HG03442 (cell line): Measurements from ENCODE around the gene BBOX1.
"Not testable (repeated sequence)": the region's sequence is repeated elsewhere in the genome, so short reads cannot be mapped to it uniquely, and the experiment has no call there.

Experiments
- ATAC-seq: cut with Tn5 transposase; IDR thresholded peaks from one replicate; pipeline ENCODE4 v1.9.1; 2021; ENCODE audit warnings: mild to moderate bottlenecking, moderate library complexity; ENCODE audit not compliant: unreplicated experiment

Gene BBOX1

GRCh38 chr11:27083782-27084181, 43.2 kb downstream of the BBOX1 start:
- ATAC-seq, result no peak

DNA sequence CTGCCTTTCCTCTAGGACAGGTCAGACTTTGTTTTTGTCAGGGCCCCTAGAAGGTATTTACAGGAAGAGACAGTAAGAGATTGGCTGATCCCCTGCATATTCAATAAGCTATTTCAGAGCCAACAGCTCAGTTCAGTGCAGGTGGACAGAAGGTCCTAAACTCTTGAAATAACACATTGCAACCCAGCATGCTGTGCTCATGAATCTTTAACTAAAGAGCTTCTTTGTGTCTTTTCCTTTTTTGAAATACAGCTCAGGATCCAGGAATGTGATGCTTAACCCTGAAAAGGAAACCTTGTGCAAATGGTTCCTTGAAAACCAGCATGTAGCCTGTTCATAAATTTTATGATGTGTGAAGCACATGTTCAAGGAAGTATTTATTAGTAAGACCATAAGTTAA, 43.9 kb downstream of the BBOX1 start:
- ATAC-seq, result no peak

GRCh38 chr11:27085111-27085510, 44.5 kb downstream of the BBOX1 start:
- no peak for ATAC-seq

- ATAC-seq, result no peak
Observed at GRCh38 chr11:27085605-27086004, 45.0 kb downstream of the BBOX1 start.

GRCh38 chr11:27087432-27087831, 46.8 kb downstream of the BBOX1 start:
- no peak for ATAC-seq

DNA sequence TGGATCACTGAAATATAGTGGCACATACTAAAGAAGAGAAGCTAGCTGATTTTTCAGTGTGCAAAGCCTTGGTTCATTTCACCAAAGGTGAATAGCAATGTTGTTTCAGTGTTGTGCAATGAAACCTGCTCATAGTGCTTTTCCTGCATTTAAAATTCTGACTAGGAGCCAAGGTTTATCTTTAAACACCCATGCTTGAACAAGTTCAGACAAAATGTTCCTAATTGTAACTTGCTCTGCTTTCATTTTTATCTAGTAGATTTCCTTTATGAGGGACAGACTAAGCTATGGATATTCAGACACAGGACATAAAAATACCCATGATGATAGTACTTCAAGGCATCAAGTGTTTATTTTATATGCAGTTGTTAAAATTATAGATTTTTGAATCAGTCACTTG, 47.7 kb downstream of the BBOX1 start:
- no peak for ATAC-seq

DNA sequence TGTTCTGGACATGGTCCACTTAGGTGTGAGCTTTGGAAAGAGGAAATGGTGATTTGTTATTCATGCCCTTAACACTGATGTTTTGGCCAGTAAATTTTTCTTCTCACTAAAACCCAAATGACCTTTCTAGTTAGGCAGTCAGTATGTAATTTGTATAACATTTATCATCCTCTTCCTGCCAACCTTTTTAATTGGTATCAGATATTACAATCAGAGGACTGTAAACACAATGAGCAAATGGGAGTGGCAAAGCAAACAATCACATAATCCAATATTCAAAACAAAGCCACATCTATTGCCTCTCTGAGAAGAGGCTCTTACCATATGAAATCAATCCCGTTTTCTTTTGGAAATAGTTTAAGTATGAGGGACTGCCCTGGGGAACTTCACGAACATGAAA, 49.1 kb downstream of the BBOX1 start:
- ATAC-seq, result no peak

GRCh38 chr11:27090357-27090948, 49.8 kb downstream of the BBOX1 start:
- not testable (repeated sequence) for ATAC-seq

GRCh38 chr11:27094120-27094519, 53.5 kb downstream of the BBOX1 start:
- ATAC-seq, result no peak

- ATAC-seq, result no peak
Observed at GRCh38 chr11:27095059-27095458, 54.4 kb downstream of the BBOX1 start.

GRCh38 chr11:27095887-27096286, 55.3 kb downstream of the BBOX1 start:
- no peak for ATAC-seq

- ATAC-seq, result no peak
Observed at GRCh38 chr11:27097551-27097950, 56.9 kb downstream of the BBOX1 start.

GRCh38 chr11:27100534-27100933, 59.9 kb downstream of the BBOX1 start:
- ATAC-seq, result no peak

GRCh38 chr11:27107548-27107947, 66.9 kb downstream of the BBOX1 start:
- ATAC-seq, result no peak

DNA sequence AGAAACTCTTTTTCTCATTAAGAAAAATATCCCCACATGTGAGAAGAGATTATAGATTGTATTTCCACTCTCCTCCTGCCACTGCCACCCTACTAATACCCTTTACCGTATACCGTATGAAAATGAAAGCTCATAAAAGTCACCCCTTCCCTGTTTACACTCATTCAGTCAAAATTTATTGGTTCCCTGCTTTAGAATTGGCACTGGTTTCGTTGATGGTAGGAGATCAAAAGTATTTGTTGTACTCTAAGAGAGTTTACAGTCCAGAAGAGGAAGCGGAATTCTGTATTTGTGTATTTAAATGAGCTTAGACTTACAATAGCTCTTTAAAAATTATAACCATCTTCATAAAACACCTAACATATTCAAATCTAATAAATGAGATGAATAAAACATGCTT, 68.2 kb downstream of the BBOX1 start:
- no peak for ATAC-seq

DNA sequence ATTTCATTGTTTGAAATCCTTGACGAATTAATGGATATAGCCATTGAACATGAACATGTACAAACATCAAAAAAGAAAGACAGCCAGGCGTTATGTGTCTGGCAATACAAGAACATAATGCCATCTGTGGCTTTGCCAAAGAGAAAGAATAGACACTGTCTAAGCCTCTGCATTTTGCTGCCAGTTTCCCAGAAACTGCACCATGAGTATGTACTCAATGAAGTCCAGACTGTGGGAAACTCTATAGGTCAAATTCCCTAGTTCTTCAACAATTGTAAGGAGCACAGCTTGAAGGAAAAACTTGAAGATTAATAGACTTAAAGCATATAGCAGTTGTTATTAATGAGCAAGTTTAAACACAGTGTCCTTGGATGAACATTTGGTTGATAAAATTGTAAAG, 71.3 kb downstream of the BBOX1 start:
- no peak for ATAC-seq

DNA sequence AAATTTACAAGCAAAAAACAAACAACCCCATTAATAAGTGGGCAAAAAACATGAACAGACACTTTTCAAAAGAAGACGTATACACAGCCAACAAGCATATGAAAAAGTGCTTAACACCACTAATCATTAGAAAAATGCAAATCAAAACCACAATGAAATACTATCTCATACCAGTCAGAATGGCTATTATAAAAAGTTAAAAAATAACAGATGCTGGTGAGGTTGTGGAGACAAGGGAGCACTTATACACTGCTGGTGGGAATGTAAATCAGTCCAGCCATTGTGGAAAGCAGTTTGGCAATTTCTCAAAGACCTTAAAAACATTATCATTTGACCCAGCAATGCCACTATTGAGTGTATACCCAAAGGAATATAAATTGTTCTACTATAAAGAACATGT, 72.3 kb downstream of the BBOX1 start:
- ATAC-seq, result no peak

GRCh38 chr11:27115051-27115650, 74.5 kb downstream of the BBOX1 start:
- ATAC-seq, result no peak

GRCh38 chr11:27116684-27117083, 76.1 kb downstream of the BBOX1 start:
- ATAC-seq, result no peak

GRCh38 chr11:27118371-27118770, 77.8 kb downstream of the BBOX1 start:
- ATAC-seq, result no peak

- no peak for ATAC-seq
Observed at GRCh38 chr11:27118949-27119348, 78.3 kb downstream of the BBOX1 start.

DNA sequence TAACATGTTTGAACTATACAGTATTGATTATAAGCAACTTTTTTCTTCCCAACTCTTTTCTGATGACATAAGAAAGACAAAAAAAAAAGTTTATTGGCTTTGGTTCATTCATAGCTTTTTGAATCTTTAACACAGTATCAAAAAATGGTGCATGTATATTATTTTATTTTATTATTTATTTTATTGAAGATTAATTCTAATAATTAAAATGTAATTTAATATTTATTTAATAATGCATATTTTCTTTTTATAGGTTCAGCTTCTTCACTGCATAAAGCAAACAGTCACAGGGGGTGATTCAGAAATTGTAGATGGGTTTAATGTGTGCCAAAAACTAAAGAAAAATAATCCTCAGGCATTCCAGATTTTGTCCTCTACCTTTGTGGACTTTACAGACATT, 78.8 kb downstream of the BBOX1 start:
- ATAC-seq, result no peak

GRCh38 chr11:27120211-27120610, 79.6 kb downstream of the BBOX1 start:
- no peak for ATAC-seq
